H1 (cell line): ENCODE measurements around the gene POU2F2. TPM values are rescaled to one million over a fixed set of nuclear protein-coding genes. Genes with fewer than 3 reads are reported as not detected.

Experiments
- CTCF ChIA-PET: fragments of 300-600 bp; sonication (Branson Sonifier 250); formaldehyde crosslinking; loops from one replicate; lab custom pipeline; 2021; ENCODE audit not compliant: partially characterized antibody; lab: Charles Lee
- POLR2A ChIA-PET: fragments of 300-600 bp; sonication (Branson Sonifier 250); formaldehyde crosslinking; loops from one replicate; lab custom pipeline; 2021; ENCODE audit warnings: inconsistent platforms; ENCODE audit not compliant: partially characterized antibody; lab: Charles Lee
- DNase-seq, 2 experiments: peaks; one replicate each; pipeline versions ENCODE4 v3.0.0 to v3.0.0-alpha.2; 2010 to 2022; ENCODE audit warnings: low spot score in 2 of 2, low read depth in 1 of 2, mixed read lengths in 1 of 2
- FAIRE-seq: peaks from 2 replicates; lab custom pipeline; 2011; peaks lifted over from hg19 to GRCh38; lab: Jason Lieb, UNC
- H2AFZ ChIP-seq: 2 replicates; pipeline ENCODE4 v1.8.1; 2012; ENCODE audit warnings: low read length, inconsistent platforms
- H2AK5ac ChIP-seq: 2 replicates; pipeline ENCODE4 v1.6.1; 2013; ENCODE audit warnings: low read depth, low read length
- H2BK120ac ChIP-seq: replicated peaks from 2 replicates; pipeline ENCODE3; 2013; ENCODE audit warnings: low read depth, low read length, inconsistent platforms
- H2BK12ac ChIP-seq: 2 replicates; pipeline ENCODE4 v1.6.1; 2013; ENCODE audit warnings: low read depth, low read length
- H2BK15ac ChIP-seq: 2 replicates; pipeline ENCODE4 v1.6.1; 2013; ENCODE audit warnings: low read length
- H2BK20ac ChIP-seq: 2 replicates; pipeline ENCODE4 v1.6.1; 2013; ENCODE audit warnings: low read length
- H2BK5ac ChIP-seq: 2 replicates; pipeline ENCODE4 v1.6.1; 2013; ENCODE audit warnings: low read depth, low read length
- H3K14ac ChIP-seq: 2 replicates; pipeline ENCODE4 v1.6.1; 2013; ENCODE audit warnings: inconsistent platforms; ENCODE audit not compliant: insufficient read length
- H3K18ac ChIP-seq: 2 replicates; pipeline ENCODE4 v1.6.1; 2013; ENCODE audit warnings: low read length; ENCODE audit errors: extremely low read depth
- H3K23ac ChIP-seq: 2 replicates; pipeline ENCODE4 v1.6.1; 2013; ENCODE audit warnings: inconsistent platforms; ENCODE audit not compliant: insufficient read length
- H3K23me2 ChIP-seq: 2 replicates; pipeline ENCODE4 v1.6.1; 2013; ENCODE audit warnings: low read depth, low read length
- H3K27ac ChIP-seq: 2 replicates; pipeline ENCODE4 v1.6.1; 2011; ENCODE audit warnings: low read depth, low read length, inconsistent platforms
- H3K27me3 ChIP-seq, 4 experiments: replicated peaks in 1 of 4; 1 replicate in 1 of 4; 2 replicates in 3 of 4; pipeline versions ENCODE4 v1.6.1 to v1.8.1; 2011 to 2013; ENCODE audit warnings: low read length in 3 of 4, mild to moderate bottlenecking in 3 of 4, inconsistent platforms in 2 of 4, mixed read lengths in 2 of 4, moderate library complexity in 1 of 4; ENCODE audit not compliant: control insufficient read depth in 3 of 4, insufficient read depth in 3 of 4; ENCODE audit errors: extremely low read depth in 1 of 4
- H3K36me3 ChIP-seq, 4 experiments: 2 replicates each; pipeline versions ENCODE4 v1.6.1 to v1.8.1; 2011 to 2013; ENCODE audit warnings: mild to moderate bottlenecking in 4 of 4, low read length in 3 of 4, moderate library complexity in 2 of 4, control low read depth in 1 of 4, inconsistent platforms in 1 of 4; ENCODE audit not compliant: insufficient read depth in 4 of 4, control insufficient read depth in 2 of 4
- H3K4ac ChIP-seq: replicated peaks from 2 replicates; pipeline ENCODE3; 2013; ENCODE audit warnings: low read length, low read depth, mixed read lengths, inconsistent platforms; ENCODE audit not compliant: insufficient read length
- H3K4me1 ChIP-seq, 4 experiments: replicated peaks in 1 of 4; 1 replicate in 1 of 4; 2 replicates in 3 of 4; pipeline versions ENCODE4 v1.6.1 to v1.8.1; 2011 to 2013; ENCODE audit warnings: low read length in 3 of 4, inconsistent platforms in 2 of 4, mixed read lengths in 1 of 4; ENCODE audit not compliant: insufficient read depth in 4 of 4, control insufficient read depth in 3 of 4
- H3K4me2 ChIP-seq, 2 experiments: 2 replicates each; pipeline versions ENCODE4 v1.6.1 to v1.8.1; 2011 to 2013; ENCODE audit warnings: low read depth in 2 of 2, low read length in 2 of 2, control low read depth in 1 of 2, inconsistent platforms in 1 of 2, mild to moderate bottlenecking in 1 of 2; ENCODE audit not compliant: insufficient read depth in 1 of 2
- H3K4me3 ChIP-seq, 4 experiments: fragments of 200-600, 300-600 bp in 1 of 4; sonication (generic), shearing (Covaris generic), sonication (Bioruptor Twin) in 1 of 4; 2 replicates each; pipeline versions ENCODE4 v1.5.1 to v1.8.1; 2011 to 2016; ENCODE audit warnings: low read length in 4 of 4, low read depth in 3 of 4, control low read depth in 2 of 4, inconsistent platforms in 2 of 4, mild to moderate bottlenecking in 2 of 4, mixed read lengths in 1 of 4, moderate library complexity in 1 of 4; ENCODE audit not compliant: insufficient read depth in 2 of 4; ENCODE audit errors: extremely low read depth in 1 of 4
- H3K56ac ChIP-seq: replicated peaks from 2 replicates; pipeline ENCODE3; 2013; ENCODE audit warnings: low read depth, mild to moderate bottlenecking, mixed read lengths, low read length, inconsistent platforms; ENCODE audit not compliant: insufficient read length
- H3K79me1 ChIP-seq: 2 replicates; pipeline ENCODE4 v1.6.1; 2013; ENCODE audit warnings: low read depth, low read length, control low read depth
- H3K79me2 ChIP-seq, 2 experiments: 2 replicates each; pipeline versions ENCODE4 v1.6.1 to v1.8.1; 2012 to 2013; ENCODE audit warnings: low read length in 2 of 2, mild to moderate bottlenecking in 2 of 2, inconsistent platforms in 1 of 2; ENCODE audit not compliant: insufficient read depth in 2 of 2, control insufficient read depth in 1 of 2
- H3K9ac ChIP-seq, 4 experiments: replicated peaks in 1 of 4; 1 replicate in 1 of 4; 2 replicates in 3 of 4; pipeline versions ENCODE4 v1.6.1 to v1.8.1; 2011 to 2013; ENCODE audit warnings: low read depth in 3 of 4, low read length in 3 of 4, control low read depth in 2 of 4, mild to moderate bottlenecking in 2 of 4, moderate library complexity in 2 of 4, inconsistent platforms in 1 of 4; ENCODE audit errors: extremely low read depth in 1 of 4
- H3K9me3 ChIP-seq, 2 experiments: 2 replicates each; pipeline versions ENCODE4 v1.6.1 to v1.8.1; 2012 to 2013; ENCODE audit warnings: mild to moderate bottlenecking in 2 of 2, moderate library complexity in 2 of 2, control low read depth in 1 of 2, inconsistent platforms in 1 of 2, low read depth in 1 of 2, low read length in 1 of 2, mixed read lengths in 1 of 2; ENCODE audit not compliant: insufficient read depth in 2 of 2
- H4K20me1 ChIP-seq, 2 experiments: replicated peaks in 1 of 2; 2 replicates each; pipeline versions ENCODE3 to v1.8.1; 2011 to 2013; ENCODE audit warnings: inconsistent platforms in 2 of 2, low read length in 2 of 2, mild to moderate bottlenecking in 1 of 2; ENCODE audit not compliant: insufficient read depth in 2 of 2, control insufficient read depth in 1 of 2
- H4K5ac ChIP-seq: 2 replicates; pipeline ENCODE4 v1.6.1; 2013; ENCODE audit warnings: low read length, low read depth, mixed read lengths, inconsistent platforms; ENCODE audit not compliant: insufficient read length
- H4K8ac ChIP-seq: 2 replicates; pipeline ENCODE4 v1.8.0; 2013; ENCODE audit warnings: mild to moderate bottlenecking, moderate library complexity, low read length, inconsistent platforms; ENCODE audit not compliant: insufficient read depth; ENCODE audit errors: extremely low read depth
- H4K91ac ChIP-seq: replicated peaks from 2 replicates; pipeline ENCODE3; 2013; ENCODE audit warnings: low read length, mixed read lengths, inconsistent platforms; ENCODE audit not compliant: insufficient read length
- CHD1 ChIP-seq: IDR thresholded peaks from 2 replicates; pipeline ENCODE4 v1.6.1; 2012; ENCODE audit warnings: low read depth, low read length, improper control_type of control experiment
- GABPA ChIP-seq: IDR thresholded peaks from 2 replicates; pipeline ENCODE4 v1.6.1; 2011; ENCODE audit warnings: mild to moderate bottlenecking, low read length, moderate library complexity, borderline replicate concordance; ENCODE audit not compliant: insufficient read depth
- JUN ChIP-seq: IDR thresholded peaks from 2 replicates; pipeline ENCODE4 v1.6.1; 2011; ENCODE audit warnings: low read depth, mild to moderate bottlenecking, improper control_type of control experiment, low read length
- JUND ChIP-seq: IDR thresholded peaks from 2 replicates; pipeline ENCODE4 v1.6.1; 2011; ENCODE audit warnings: mild to moderate bottlenecking, improper control_type of control experiment, low read length
- KDM4A ChIP-seq: IDR thresholded peaks from one replicate; pipeline ENCODE4 v1.7.1; 2012; ENCODE audit warnings: low read depth, mild to moderate bottlenecking, moderate library complexity, low read length, inconsistent platforms; ENCODE audit not compliant: severe bottlenecking
- KDM5A ChIP-seq: fragments of 200-600 bp; IDR thresholded peaks from 2 replicates; pipeline ENCODE4 v1.7.1; 2012; ENCODE audit warnings: mild to moderate bottlenecking, low read length, inconsistent platforms, mixed read lengths
- POLR2A ChIP-seq, 2 experiments: IDR thresholded peaks; 1 replicate in 1 of 2; 2 replicates in 1 of 2; pipeline ENCODE4 v1.6.1; 2011; ENCODE audit warnings: low read depth in 2 of 2, low read length in 2 of 2, mild to moderate bottlenecking in 2 of 2; ENCODE audit errors: control extremely low read depth in 1 of 2
- RFX5 ChIP-seq: IDR thresholded peaks from 2 replicates; pipeline ENCODE4 v1.6.1; 2011; ENCODE audit warnings: low read depth, low read length, improper control_type of control experiment, borderline replicate concordance
- RNF2 ChIP-seq: fragments of 200-900, 300-1000 bp; sonication (generic); IDR thresholded peaks from 2 replicates; pipeline ENCODE4 v1.7.1; 2016; ENCODE audit warnings: borderline replicate concordance, low read depth, mild to moderate bottlenecking, antibody characterized with exemption, low read length; ENCODE audit not compliant: poor library complexity, severe bottlenecking; ENCODE audit errors: missing control alignments
- SP2 ChIP-seq: IDR thresholded peaks from 2 replicates; pipeline ENCODE4 v1.6.1; 2012; ENCODE audit warnings: mild to moderate bottlenecking, low read length, inconsistent platforms
- SUZ12 ChIP-seq: fragments of 200-600 bp; sonication (generic); IDR thresholded peaks from 2 replicates; pipeline ENCODE4 v1.6.1; 2012; ENCODE audit warnings: mild to moderate bottlenecking, inconsistent platforms, low read length, moderate library complexity, mixed read lengths
- TAF7 ChIP-seq: optimal IDR thresholded peaks from 2 replicates; pipeline ENCODE3; 2011; ENCODE audit warnings: low read depth, mild to moderate bottlenecking, inconsistent platforms, low read length, moderate library complexity, borderline replicate concordance
- TEAD4 ChIP-seq: IDR thresholded peaks from 2 replicates; pipeline ENCODE4 v1.6.1; 2012; ENCODE audit warnings: low read depth, low read length, inconsistent platforms, mixed read lengths
- WGBS, 2 experiments: shearing (Covaris generic) in 1 of 2; methylation state at CpG; one replicate each; pipeline versions ENCODE4 v1.1.6 to v1.1.7; 2013 to 2015; ENCODE audit warnings: low lambda C conversion rate in 2 of 2, mixed read lengths in 2 of 2, inconsistent platforms in 1 of 2, low coverage in 1 of 2, missing lambda C conversion rate in 1 of 2; ENCODE audit not compliant: insufficient replicate concordance in 2 of 2, insufficient coverage in 1 of 2, insufficient read length in 1 of 2; ENCODE audit errors: extremely low coverage in 1 of 2, missing lambda C conversion rate in 1 of 2; 5-methylcytosine and 5-hydroxymethylcytosine counted together
- polyA plus RNA-seq, 7 experiments: library from polyadenylated mRNA; depleted of rRNA in 3 of 7; stranded (reverse) in 5 of 7; unstranded in 2 of 7; fragments of >200 nt in 5 of 7; fragments of 200-250 nt in 2 of 7; gene quantifications; 1 replicate in 5 of 7; 2 replicates in 1 of 7; 4 replicates in 1 of 7; pipeline versions ENCODE4 v1.2.1 to v1.2.3, GENCODE V29; 2011 to 2013; ENCODE audit warnings: missing spikeins in 2 of 7, mixed read lengths in 2 of 7
- total RNA-seq: library from RNA; stranded (reverse); fragmentation: NEBNext Ultra II Directional; extraction: Animal tissue kit (Norgen Biotek cat#: 25700); gene quantifications from 2 replicates; pipeline ENCODE4 v1.2.1, GENCODE V29; 2021

Gene POU2F2
- total and polyA plus RNA-seq, 2 of the 8 experiments (the other 6 are each of a cell fraction or from before 2014, with no cell fraction given), result 5.0 to 6.1 TPM

- WGBS, 2 experiments, result 3% methylated on average over 16 of the region's 66 CpGs; no CpG with 5 or more reads in 1 of the 2 experiments
- peaks cover 6% of the 10 kb centered on the region; the same call in 1 of the 2 replicates for H3K23me2 ChIP-seq
- no peak overlapping the region for H4K8ac ChIP-seq
- H3K27me3 ChIP-seq, result peaks cover 40 to 72% (median 64%) of the 10 kb centered on the region in 4 experiments
- peak overlapping the region; percentile 28 to 79 (median 48) for H3K4me3 ChIP-seq
- no peaks in the 10 kb centered on the region for H3K36me3 ChIP-seq
- DNase-seq, result peak in 1 of 2 experiments; percentile 87
- no peak overlapping the region for H2BK15ac ChIP-seq
- H2BK12ac ChIP-seq, result no peak overlapping the region
- peaks cover 7 to 8% of the 10 kb centered on the region in 2 experiments for H4K20me1 ChIP-seq
- no peak overlapping the region for H3K27ac ChIP-seq
- H3K9ac ChIP-seq, result no peak overlapping the region
- no peak overlapping the region for H3K56ac ChIP-seq
- H4K5ac ChIP-seq, result no peak overlapping the region
- H2AK5ac ChIP-seq, result no peak overlapping the region; the same call in 1 of the 2 replicates
- no peaks in the 10 kb centered on the region for H3K79me2 ChIP-seq
- H3K14ac ChIP-seq, result no peak overlapping the region
- H3K23ac ChIP-seq, result no peak overlapping the region
- H3K4me1 ChIP-seq, result peaks cover 0 to 10% (median 7%) of the 10 kb centered on the region in 4 experiments; a peak in 5 of 7 replicates
- no peak overlapping the region for H2BK5ac ChIP-seq
- POLR2A ChIA-PET, result interaction anchor here (0.6 to 2.3 kb wide), 6 partner anchors 12 to 1574 kb away, joined by 3 to 8 read pairs (median 4); no protein-coding TSS in a partner anchor
- no peak for FAIRE-seq
- peak overlapping the region; percentile 69 to 95 for H3K4me2 ChIP-seq
- no peak overlapping the region for H3K4ac ChIP-seq
- no peak overlapping the region for H4K91ac ChIP-seq
- H3K79me1 ChIP-seq, result no peaks in the 10 kb centered on the region
- H2BK20ac ChIP-seq, result no peak overlapping the region
- H2BK120ac ChIP-seq, result no peak overlapping the region
- H2AFZ ChIP-seq, result no peak overlapping the region
- no peak overlapping the region for H3K18ac ChIP-seq
- H3K9me3 ChIP-seq, result no peaks in the 10 kb centered on the region
- CTCF ChIA-PET, result interaction anchor here (0.6 to 3.8 kb wide), 12 partner anchors 9 to 119 kb away, joined by 3 to 23 read pairs (median 5); partner anchors contain the start of gene POU2F2
- TF ChIP-seq TEAD4, result no peak
- TF ChIP-seq TAF7, result no peak
- TF ChIP-seq GABPA, result 0 out of 2 replicates have a peak, but pooled peaks have one; percentile 59
- TF ChIP-seq SP2, result no peak
- TF ChIP-seq JUN, result no peak
- no peak for TF ChIP-seq RNF2
- no peak for TF ChIP-seq KDM5A
- no peak for TF ChIP-seq CHD1
- no peak for TF ChIP-seq POLR2A (IDR thresholded peaks at IDR 0.05; ENCODE audit: control extremely low read depth in 1 of 2, low read depth in 2 of 2, low read length in 2 of 2)
- TF ChIP-seq SUZ12, result no peak
- no peak for TF ChIP-seq JUND
- peak; percentile 51 for TF ChIP-seq KDM4A
- TF ChIP-seq RFX5, result no peak
Measured at GRCh38 chr19:42176990-42177685, 44.9 kb upstream of the POU2F2 start.
